8988T (cell line): ENCODE data around the gene PHACTR2.
"Not testable (repeated sequence)": the region's sequence is repeated elsewhere in the genome, so short reads cannot be mapped to it uniquely, and the experiment has no call there.

Experiments used
- DNase-seq: peaks from one replicate; pipeline ENCODE4 v3.0.0; 2011

PHACTR2 gene

GRCh38 chr6:143822584-143823024 lies 144.8 kb downstream of the PHACTR2 start:
- DNase-seq: no peak

GRCh38 chr6:143823548-143823947 lies 145.8 kb downstream of the PHACTR2 start:
- no peak for DNase-seq

- no peak for DNase-seq
Measured at GRCh38 chr6:143828572-143828971, 150.8 kb downstream of the PHACTR2 start.

DNA sequence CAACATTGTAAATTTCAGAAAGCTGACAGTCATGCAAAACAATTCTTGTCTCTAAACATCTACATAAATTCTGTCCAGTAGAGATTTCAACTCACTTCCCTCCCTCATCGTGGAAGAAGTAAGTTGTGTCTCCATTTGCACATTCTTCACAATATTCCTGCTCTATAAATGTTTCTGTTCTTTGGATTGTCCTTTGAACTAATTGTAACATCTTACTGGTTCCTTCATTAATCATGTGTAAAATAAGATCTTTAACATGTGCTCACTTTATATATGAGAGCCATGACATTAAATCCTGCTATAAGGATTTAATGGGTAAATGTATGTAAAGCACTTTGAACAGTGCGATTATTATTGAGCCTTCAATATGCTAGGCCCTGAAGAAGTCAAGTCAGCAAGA lies 158.4 kb downstream of the PHACTR2 start:
- DNase-seq: no peak

DNA sequence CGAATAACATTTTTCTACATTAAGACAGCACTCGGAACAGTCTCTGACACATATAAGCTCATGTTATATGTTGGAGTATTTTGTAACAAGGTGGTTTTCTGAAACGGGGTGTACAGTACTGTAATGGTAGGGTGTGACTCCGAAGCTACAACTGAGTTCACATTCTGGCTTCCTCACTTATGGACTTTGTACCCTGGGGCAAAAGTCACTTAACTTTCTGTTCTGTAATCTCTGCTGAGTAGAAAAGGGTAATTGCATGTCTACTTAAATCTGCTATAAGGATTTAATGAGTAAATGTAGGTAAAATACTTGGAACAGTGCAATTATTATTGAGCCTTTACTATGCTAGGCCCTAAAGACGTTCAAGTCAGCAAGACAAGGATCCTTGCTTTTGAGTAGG lies 160.6 kb downstream of the PHACTR2 start:
- no peak for DNase-seq

DNA sequence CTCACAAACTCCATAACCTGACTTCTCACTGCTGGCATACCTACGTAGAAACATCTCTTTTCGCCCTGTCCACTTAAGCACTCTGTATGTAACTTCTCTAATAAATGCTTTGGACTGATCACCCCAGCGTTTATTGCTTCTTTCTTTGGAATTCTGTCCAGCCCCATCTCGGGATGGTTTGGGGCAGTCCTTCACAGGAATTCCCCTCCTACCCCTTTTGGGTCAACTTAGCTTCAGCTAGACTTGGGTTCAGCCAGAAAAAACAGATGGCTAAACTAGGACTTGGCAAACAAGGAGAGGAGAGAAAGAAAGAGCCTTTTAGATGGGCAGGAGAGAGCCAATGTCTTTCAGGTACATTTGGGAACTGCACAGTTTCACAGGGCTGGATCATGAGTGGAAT lies 161.4 kb downstream of the PHACTR2 start:
- DNase-seq: no peak

DNA sequence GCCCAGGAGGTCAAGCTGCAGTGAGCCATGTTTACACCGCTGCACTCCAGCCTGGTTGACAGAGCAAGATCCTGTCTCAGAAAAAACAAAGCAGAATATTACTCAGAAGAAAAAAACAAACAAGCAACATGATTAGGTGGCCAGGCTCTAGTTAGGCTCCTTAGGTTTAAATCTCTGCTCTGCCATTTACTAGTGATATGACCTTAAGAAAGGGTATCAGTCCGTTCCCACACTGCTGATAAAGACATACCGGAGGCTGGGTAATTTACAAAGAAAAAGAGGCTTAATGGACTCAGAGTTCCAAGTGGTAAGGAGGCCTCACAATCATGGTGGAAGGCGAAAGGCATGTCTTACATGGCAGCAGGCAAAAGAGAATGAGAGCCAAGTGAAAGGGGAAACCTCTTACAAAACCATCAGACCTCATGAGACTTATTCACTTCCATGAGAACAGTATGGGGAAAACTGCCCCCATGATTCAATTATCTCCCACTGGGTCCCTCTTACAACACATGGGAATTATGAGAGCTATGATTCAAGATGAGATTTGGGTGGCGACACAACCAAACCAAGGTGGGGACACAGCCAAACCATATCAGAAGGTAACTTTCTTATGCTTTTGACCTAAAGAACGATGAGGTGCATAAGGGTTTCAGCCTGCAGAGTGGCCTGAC lies 163.0 kb downstream of the PHACTR2 start:
- DNase-seq: no peak

DNA sequence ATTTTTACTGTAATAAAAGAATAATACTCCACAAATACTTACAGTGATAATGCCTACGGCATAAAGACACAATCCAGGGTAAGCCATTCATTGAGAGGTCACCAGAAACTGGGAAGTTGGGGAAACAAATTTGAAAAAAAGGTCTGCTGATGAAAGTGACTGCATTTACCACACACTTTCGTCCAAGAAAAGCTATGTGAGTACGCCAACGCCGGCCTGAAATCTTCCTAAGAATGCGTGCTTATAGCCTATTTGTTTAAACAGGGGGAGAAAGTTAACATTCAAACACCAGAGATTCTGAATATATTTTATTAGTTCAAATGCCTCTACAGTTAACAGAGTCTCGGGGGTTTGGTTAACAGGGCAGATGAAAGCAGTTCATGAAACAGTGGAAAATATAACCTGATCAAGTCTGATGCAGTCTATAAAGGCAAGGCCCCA lies 164.7 kb downstream of the PHACTR2 start:
- no peak for DNase-seq

- DNase-seq: peak; percentile 77
Measured at GRCh38 chr6:143842902-143843676, 165.3 kb downstream of the PHACTR2 start, which contains the start of gene LTV1. Gene LTV1, plus strand, starts transcription at chr6:143843338. Its CDS starts 140 bp downstream, at chr6:143843478.

DNA sequence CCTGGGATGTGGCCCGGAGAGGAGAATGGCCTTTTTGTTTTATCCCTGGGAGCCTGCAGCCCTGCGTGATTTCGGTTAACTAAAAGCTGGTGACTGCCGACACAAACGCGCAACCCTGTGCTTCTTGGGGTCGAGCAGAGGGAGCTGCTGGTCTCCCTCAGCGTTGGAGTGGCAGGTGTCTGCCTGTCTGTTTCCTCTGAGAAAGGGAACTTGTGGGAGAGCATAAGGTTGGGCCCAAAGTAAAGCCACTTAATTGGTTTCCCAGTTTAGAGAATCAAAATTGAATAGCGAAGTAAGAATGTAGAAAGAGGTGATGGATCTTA lies 165.9 kb downstream of the PHACTR2 start:
- DNase-seq: no peak

DNA sequence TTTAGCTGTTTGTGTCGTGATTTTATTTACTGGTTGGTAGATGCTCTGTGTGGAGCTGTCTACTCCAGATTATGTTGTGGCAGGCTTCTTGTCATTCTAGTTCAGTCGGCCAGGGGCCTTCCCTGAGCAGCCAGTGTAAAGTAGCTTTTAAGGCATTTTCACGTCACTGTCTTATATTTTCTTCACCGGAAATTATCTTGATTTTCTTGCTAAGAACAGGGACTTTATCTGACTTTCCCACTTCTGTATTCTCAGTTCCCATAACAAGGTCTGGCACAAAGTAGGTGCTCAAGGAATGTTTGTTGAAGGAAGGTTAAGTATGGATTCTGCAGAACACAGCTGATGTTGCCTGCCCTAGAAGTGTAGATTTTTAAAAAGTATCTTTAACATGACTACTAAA lies 166.2 kb downstream of the PHACTR2 start:
- DNase-seq: no peak

DNA sequence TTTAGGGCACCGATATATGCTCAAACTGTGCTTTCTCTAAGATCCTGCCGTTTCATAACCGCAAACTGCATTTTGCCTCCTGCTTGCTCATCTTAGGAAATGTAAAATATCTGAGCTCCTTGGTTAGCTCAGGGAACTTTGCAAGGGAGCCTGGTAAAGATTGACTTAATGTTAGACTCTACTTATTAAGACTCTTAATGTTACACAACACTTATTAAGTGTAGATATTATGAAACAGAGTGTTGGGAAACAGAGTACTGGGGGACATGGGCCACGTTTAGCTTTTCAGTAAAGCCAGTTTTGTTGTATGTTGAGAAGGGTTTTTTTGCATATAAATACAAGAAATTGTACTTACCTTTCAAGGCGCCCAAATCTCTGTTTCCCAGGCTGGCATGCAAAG lies 167.3 kb downstream of the PHACTR2 start:
- no peak for DNase-seq

- DNase-seq: not testable (repeated sequence)
Measured at GRCh38 chr6:143851706-143852105, 173.9 kb downstream of the PHACTR2 start.

- DNase-seq: not testable (repeated sequence)
Measured at GRCh38 chr6:143855057-143855456, 177.3 kb downstream of the PHACTR2 start.

DNA sequence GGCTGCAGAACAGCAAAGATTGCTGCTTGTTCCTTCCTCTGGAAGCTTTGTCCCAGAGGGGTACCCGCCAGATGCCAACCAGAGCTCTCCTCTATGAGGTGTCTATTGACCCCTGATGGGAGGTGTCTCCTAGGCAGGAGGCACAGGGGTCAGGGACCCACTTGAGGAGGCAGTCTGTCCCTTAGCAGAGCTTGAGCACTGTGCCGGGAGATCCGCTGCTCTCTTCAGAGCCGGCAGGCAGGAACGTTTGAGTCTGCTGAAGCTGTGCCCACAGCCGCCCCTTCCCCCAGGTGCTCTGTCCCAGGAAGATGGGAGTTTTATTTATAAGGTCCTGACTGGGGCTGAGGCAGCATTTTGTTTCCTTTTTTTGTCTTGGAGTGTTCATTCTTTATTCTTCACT lies 179.0 kb downstream of the PHACTR2 start:
- not testable (repeated sequence) for DNase-seq

- DNase-seq: no peak
Measured at GRCh38 chr6:143857651-143858050, 179.9 kb downstream of the PHACTR2 start.

- no peak for DNase-seq
Measured at GRCh38 chr6:143859891-143860660, 182.3 kb downstream of the PHACTR2 start.

GRCh38 chr6:143863771-143864170 lies 186.0 kb downstream of the PHACTR2 start:
- DNase-seq: no peak

DNA sequence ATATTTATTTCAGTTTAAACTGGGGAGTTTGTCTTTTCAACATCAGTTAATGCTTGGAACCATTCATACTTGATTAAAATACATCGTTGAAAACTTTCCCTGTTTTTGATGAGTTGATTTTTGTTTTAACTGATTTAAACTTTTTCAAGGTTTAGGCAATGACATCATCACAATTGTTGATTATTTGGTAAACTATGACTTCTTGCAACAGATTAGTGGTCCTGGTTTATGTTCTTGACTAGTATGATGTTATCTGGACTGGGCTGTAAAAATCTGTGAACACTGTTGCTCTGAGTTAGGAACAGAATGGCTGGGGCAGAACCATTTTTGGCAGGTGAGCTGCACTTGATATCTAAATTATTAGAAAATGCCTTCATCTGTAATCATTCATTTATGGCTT lies 186.5 kb downstream of the PHACTR2 start, which contains the start of gene ZC2HC1B:
Gene ZC2HC1B, plus strand, starts transcription at position 241 of the 400 bp plus-strand sequence. Its CDS starts 66 bp downstream, at position 307.
- DNase-seq: no peak

- no peak for DNase-seq
Measured at GRCh38 chr6:143867236-143867635, 189.5 kb downstream of the PHACTR2 start.

DNA sequence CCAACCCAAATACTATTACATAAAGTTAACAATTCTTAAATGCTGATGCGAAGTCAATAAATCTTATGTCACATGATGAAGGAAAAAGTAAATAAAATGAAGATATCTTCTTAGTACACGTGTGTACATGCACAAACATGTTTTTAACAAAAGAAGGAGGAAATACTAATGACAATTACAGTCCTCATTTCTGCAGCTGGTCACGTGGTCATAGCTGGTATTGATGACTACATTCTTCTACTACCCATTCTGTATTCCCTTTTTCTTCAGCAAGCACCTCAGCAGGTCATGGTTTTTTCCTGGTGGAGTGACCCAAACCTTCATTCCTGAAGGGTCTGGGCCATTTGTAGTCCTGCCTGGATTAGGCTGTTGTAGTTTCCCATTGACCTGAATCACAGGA lies 191.0 kb downstream of the PHACTR2 start:
- DNase-seq: not testable (repeated sequence)

DNA sequence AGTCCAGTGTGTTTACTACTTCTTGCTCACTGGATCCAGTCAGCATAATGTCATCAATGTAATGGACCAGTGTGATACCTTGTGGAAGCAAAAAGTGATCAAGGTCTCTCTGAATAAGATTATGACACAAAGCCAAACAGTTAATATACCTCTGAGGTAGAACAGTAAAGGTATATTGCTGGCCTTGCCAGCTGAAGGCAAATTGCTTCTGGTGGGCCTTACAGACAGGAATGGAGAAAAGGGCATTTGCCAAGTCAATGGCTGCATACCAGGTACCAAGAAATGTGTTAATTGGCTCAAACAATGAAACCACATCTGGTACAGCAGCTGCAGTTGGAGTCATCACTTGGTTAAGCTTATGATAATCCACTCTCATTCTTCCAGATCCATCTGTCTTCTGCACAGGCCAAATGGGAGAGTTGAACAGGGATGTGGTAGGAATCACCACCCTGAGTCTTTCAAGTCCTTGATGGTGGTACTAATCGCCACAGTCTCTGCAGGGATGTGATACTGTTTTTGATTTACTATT lies 193.5 kb downstream of the PHACTR2 start:
- DNase-seq: not testable (repeated sequence)

DNA sequence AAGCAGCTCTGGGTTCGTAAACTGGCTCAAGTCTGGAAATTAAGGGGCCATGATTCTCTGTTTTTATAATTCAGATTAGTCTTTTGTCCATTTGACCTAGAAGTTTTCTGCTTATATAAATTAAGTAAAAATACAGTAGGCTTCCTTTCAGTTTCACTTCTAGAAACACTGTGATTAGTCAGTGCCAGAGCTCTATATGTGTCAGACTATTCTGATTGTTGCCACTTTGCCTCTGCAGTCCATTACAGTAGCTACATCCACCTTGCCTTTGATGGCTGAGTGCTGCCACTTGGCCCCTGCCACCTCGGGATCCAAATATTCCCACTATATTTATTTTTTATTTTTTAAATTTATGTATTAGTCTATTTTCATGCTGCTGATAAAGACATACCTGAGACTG lies 194.4 kb downstream of the PHACTR2 start:
- no peak for DNase-seq
